HG03469 (cell line): Measurements from ENCODE around the gene PHLDA3.
A peak's percentile ranks its signal among the peaks of the same experiment; 100 is the strongest.

Experiments
- ATAC-seq: cut with Tn5 transposase; IDR thresholded peaks from one replicate; pipeline ENCODE4 v1.9.1; 2021; ENCODE audit warnings: mild to moderate bottlenecking, moderate library complexity, moderate number of reproducible peaks; ENCODE audit not compliant: unreplicated experiment

Gene PHLDA3

DNA sequence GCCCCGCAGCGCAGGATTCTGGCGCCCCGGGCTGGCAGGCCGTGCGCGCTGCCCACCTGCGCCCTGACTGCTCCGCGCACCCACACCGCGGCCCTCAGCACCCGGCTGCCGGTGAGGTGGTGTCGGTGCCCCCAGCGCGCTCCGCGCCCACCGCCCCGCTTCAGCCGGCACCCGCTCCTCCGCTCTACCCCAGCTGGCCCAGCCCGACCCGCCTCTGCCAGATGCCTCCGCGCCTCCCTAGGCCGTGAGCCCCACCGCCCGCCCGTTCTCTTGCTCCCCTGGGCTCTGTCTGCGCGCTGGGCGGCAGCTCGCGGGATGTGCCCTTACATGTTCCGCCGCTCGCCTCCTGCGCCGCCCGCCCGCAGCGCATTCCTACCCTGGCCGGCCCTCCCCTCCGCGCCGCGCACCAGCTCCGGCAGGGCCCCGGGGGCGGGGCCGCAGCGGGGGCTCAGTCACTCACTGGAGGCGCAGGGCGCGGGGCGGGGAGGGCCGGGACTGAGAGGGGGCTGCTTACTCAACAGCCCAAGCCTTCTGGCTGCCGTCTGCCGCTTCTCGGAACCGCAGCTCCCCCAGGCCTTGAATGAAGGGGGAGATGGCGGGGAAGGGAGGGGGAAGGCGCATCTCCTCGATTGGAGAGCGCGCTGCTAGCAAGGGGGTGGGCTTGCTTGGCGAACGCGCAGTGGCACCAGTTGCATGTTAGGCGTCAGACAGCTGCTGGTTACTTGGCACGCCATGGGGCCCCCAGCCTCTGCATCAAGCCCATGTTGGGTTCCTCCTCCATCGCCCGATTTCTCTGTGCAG is at the start of gene PHLDA3:
Gene PHLDA3 (minus strand): TSS at position 345 of the 801 bp plus-strand sequence. CDS start 402 bp downstream, outside the sequence.
- no peak for ATAC-seq

DNA sequence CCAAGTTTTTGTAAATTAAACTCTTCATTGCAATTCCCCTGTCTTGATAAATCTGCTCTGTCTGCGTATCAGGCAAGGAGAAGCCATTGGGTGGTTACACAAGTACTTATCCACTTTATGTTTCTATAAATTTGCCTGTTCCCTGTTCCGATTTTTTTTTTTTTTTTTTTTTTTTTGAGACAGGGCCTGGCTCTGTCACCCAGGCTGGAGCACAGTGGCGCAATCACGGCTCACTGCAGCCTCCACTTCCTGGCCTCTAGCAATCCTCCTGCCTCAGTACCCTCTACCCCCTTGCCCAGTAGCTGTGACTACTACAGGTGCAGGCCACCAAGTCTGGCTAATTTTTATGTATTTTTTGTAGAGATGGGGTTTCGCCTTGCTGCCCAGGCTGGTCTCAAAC is 49.1 kb upstream of the PHLDA3 start:
- no peak for ATAC-seq

DNA sequence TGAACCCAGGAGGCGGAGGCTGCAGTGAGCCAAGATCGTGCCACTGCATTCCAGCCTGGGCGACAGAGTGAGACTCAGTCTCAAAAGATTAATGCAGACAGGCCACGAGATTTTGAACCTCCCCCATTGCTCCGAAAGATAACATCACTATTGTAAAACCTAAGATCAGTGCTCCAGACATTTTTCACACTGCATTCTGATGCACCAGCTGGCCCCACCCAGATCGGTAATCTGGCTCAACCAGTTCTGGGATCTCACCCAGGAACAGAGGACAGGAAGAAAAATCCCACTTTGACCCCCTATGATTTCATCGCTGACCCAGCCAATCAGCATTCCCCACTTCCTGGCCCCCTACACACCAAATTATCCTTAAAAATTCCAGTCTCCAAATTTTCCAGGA is 48.6 kb upstream of the PHLDA3 start:
- no peak for ATAC-seq

DNA sequence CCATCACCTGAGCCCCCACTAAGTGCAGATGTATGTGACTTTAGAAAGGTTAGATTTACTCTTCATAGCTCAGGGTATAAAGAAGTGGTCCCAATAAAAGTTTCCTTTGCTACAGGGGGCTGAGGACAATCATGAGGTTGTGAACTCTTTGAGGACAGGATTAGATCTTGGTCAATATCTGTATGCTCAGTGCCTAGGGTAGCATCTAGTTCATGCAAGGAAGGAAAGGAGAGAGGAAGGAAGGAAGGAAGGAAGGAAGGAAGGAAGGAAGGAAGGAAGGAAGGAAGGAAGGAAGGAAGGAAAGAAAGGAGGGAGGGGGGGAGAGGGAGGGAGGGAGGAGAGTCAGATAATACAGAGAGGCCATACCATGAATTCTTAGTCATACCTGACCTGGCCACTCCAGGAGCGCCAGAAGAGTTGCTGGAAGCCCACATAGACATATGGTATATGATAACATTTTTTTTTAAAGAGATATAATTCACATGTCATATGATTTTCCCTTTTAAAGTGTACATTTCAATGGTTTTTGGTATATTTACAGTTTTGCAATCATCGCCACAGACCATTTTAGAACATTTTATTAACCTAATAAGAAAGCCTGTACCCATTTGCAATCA is 47.6 kb upstream of the PHLDA3 start:
- no peak for ATAC-seq

DNA sequence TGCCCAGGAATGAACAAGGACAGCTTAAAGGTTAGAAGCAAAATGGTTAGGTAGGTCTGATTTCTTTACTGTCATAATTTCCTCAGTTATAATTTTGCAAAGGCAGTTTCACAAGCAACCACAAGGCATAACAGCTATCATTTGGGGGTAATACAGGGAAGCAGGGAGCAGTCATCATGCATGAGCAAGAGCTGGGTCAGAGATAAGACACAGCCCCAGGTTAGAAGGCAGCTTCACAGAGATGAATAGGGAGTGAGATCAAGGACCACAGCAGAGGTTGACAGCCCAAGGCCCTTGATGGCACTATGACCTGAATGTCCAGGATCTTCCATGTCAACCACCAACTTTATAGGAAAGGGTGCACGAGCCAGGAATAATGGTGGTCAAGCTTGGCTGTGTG is 46.9 kb upstream of the PHLDA3 start:
- no peak for ATAC-seq

DNA sequence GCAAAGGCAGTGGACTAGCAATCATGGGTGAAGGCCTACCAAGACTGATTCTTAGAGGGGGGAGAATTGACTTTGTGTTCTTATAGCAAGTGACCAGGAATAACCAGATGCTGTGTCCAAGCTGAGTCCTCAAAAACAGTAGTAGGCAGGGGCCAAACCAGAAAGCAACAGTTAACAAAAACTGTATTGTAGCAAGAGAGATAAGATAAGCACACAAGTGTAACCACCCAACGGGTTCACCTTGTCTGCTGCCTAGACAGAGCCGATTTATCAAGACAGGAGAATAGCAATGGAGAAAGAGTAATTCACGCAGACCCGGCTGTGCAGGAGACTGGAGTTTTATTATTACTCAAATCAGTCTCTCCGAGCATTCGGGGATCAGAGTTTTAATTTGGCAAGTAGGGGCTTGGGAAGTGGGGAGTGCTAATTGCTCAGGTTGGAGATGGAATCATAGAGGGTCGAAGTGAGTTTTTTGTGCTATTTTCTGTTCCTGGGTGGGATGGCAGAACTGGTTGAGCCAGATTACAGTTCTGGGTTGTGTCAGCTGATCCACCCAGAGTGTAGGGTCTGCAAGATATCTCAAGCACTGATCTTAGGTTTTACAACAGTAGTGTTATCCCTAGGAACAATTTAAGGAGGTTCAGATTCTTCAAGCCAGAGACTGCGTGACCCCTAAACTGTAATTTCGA is 46.2 kb upstream of the PHLDA3 start:
- no peak for ATAC-seq

DNA sequence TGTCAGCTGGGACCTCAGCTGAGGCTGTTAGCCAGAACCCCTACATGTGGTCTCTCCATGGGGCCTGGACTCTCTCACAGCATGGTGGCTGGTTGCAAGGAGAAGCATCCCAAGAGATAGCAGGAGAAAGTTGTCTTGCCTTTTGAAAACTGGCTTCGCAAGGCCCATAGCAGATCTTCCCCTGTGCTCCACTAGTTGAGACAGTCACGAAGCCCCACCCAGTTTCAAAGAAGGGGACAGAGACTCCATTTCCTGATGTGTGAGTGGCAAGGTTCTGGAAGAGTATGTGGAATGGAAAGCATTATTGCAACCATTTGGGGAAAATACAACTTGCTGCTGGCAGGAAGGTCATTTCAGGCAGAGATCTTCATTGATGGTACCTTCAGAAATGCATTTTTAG is 45.5 kb upstream of the PHLDA3 start:
- no peak for ATAC-seq

GRCh38 chr1:201513498-201514243 is 44.7 kb upstream of the PHLDA3 start:
- no peak for ATAC-seq

DNA sequence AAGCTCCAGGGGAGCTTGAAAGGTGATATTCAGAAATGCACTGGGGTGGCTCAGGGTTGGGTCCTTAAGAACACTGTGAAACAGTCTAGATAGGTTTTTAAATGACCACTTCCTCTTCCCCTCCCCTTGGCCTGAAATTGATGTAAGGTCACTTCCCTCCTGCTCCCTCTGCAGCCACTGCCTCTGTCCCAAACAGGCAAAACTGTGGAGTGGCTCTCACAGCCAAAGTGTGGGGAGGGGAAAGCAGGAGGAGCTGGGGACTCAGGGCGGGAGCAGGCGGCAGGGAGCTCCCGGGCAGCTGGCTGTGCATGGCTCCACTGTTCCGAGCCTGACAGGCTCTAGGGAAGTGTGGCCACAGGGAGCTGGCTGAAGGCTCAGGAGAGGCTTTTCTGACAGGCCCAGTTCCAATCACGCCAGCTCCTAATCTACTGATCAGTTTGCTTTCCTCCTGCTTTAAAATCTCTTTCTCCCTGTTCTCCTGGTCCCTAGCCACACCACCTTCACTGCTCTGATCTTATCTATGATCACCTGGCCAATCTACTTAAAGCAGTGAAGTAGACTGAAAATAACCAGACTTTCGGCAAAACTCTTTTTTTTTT is 43.1 kb upstream of the PHLDA3 start:
- ATAC-seq = no peak

DNA sequence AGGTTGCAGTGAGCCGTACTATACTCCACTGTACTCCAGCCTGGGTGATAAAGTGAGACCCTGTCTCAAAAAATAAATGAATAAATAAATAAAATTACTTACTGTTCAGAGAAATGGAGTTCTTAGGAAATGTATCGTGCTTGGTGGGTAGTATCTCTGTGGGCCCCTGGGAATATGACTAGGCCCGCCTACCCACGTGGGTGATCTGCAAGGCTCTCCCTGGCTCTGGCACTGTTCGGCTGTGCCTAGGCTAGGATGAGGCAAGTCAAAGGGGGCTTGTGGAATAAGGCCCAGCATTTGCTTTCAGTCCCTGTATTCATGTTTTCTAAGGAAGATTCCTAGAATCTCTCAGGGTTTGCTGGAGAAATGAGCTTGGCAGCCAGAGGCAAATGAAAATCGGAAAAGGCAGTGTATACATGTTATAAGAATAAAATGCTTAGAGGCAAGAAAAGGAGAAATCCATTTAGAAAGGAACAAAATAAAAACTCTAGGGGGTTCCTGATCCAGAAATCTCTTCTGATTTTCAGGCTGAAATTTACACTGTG is 42.5 kb upstream of the PHLDA3 start:
- no peak for ATAC-seq

GRCh38 chr1:201510734-201511133 is 41.7 kb upstream of the PHLDA3 start:
- no peak for ATAC-seq

GRCh38 chr1:201509601-201510374 is 40.8 kb upstream of the PHLDA3 start:
- ATAC-seq = no peak

- ATAC-seq = no peak
Observed at GRCh38 chr1:201508809-201509208, 39.8 kb upstream of the PHLDA3 start.

GRCh38 chr1:201507360-201507675 is 38.3 kb upstream of the PHLDA3 start:
- no peak for ATAC-seq

GRCh38 chr1:201506557-201507359 is 37.8 kb upstream of the PHLDA3 start, which contains the start of gene CSRP1:
Gene CSRP1 (minus strand): TSS chr1:201507123. CDS start chr1:201496303, 10,820 bp downstream.
- ATAC-seq = peak; percentile 63

DNA sequence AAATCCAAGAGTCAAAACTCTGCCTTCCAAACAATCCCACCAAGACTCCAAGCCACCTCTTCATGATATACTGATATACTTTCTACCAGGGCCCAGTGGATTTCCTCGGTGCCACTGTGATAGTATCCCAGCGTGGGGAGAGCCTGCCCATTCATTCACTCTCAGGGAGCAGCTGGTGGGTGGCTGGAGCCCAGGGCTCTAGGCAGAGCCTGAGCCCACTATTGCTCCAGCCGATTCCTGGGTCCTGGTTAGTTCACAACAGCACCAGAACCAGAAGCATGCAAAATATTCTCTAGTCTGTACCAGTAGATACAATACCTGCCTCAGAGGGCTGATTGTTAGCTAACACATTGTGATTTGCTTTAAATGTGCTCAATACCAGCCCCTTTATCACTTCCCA is 37.1 kb upstream of the PHLDA3 start:
- ATAC-seq = no peak

GRCh38 chr1:201505503-201505890 is 36.5 kb upstream of the PHLDA3 start:
- ATAC-seq = no peak

- ATAC-seq = no peak
Observed at GRCh38 chr1:201504799-201505502, 36.0 kb upstream of the PHLDA3 start.
